BLaER1 (cell line): ENCODE data around the gene FLNA.

Experiments
- H3K27ac ChIP-seq: shearing (Covaris generic); formaldehyde crosslinking; 2 replicates; pipeline ENCODE4 v1.8.1; 2022
- H3K27me3 ChIP-seq: shearing (Covaris generic); formaldehyde crosslinking; 2 replicates; pipeline ENCODE4 v1.8.1; 2022
- H3K36me3 ChIP-seq: shearing (Covaris generic); formaldehyde crosslinking; 2 replicates; pipeline ENCODE4 v1.8.1; 2022
- H3K4me1 ChIP-seq: shearing (Covaris generic); formaldehyde crosslinking; 2 replicates; pipeline ENCODE4 v1.8.1; 2022
- H3K4me2 ChIP-seq: shearing (Covaris generic); formaldehyde crosslinking; 2 replicates; pipeline ENCODE4 v1.8.1; 2022
- H3K4me3 ChIP-seq: shearing (Covaris generic); formaldehyde crosslinking; 2 replicates; pipeline ENCODE4 v1.8.1; 2022
- H3K9ac ChIP-seq: shearing (Covaris generic); formaldehyde crosslinking; 2 replicates; pipeline ENCODE4 v1.8.1; 2022
- H3K9me3 ChIP-seq: shearing (Covaris generic); formaldehyde crosslinking; 2 replicates; pipeline ENCODE4 v1.8.1; 2022
- H4K20me1 ChIP-seq: shearing (Covaris generic); formaldehyde crosslinking; 2 replicates; pipeline ENCODE4 v1.8.1; 2022
- Cebpa-rat ChIP-seq: shearing (Covaris generic); IDR thresholded peaks from 2 replicates; pipeline ENCODE4 v1.8.1; 2022

FLNA gene

GRCh38 chrX:154374313-154375155, at the start of gene FLNA:
Gene FLNA, minus strand, starts transcription at chrX:154374634. Its CDS starts 3,389 bp downstream, at chrX:154371245.
- H3K36me3 ChIP-seq, result no peaks in the 10 kb centered on the region
- peak within 1 kb of the TSS; percentile 85 for H3K4me2 ChIP-seq
- H3K4me3 ChIP-seq, result peak within 1 kb of the TSS; percentile 63
- H3K27ac ChIP-seq, result no peak within 1 kb of the TSS
- no peak within 1 kb of the TSS for H3K9ac ChIP-seq
- peaks cover 38% of the 10 kb centered on the region for H3K27me3 ChIP-seq
- H3K9me3 ChIP-seq, result peaks cover 63% of the 10 kb centered on the region
- peaks cover 39% of the 10 kb centered on the region for H3K4me1 ChIP-seq
- H4K20me1 ChIP-seq, result peaks cover 6% of the 10 kb centered on the region; the same call in 1 of the 2 replicates
- TF ChIP-seq Cebpa-rat, result no peak

DNA sequence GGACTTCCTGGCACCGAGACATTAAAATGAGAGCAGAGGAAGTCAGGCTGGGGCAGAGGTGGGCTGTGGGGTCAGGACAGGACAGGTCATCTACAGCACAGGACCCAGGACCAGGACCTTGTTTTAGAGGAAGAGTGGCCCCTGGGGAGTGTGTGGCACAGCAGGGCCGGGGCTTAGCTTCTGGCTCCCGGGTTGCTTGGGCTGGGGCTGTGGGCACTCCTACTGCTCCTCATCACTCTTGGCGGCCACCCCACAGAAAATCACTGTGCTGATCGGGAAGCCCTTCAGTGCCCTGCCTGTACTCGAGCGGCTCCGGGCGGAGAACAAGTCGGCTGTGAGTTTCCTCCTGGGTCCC, 45.9 kb upstream of the FLNA start:
- Histone ChIP-seq H3K9me3 (no peaks in the 10 kb centered on the region), H3K4me3 (no peak overlapping the region), H4K20me1 (peaks cover 16% of the 10 kb centered on the region; the same call in 1 of the 2 replicates), H3K36me3 (peaks cover 10% of the 10 kb centered on the region; the same call in 1 of the 2 replicates), H3K4me1 (no peaks in the 10 kb centered on the region), H3K9ac (no peak overlapping the region), H3K27ac (no peak overlapping the region), H3K4me2 (no peak overlapping the region), H3K27me3 (peaks cover 53% of the 10 kb centered on the region)
- no peak for TF ChIP-seq Cebpa-rat

- no peak overlapping the region for H3K4me3 ChIP-seq
- TF ChIP-seq Cebpa-rat, result no peak
- no peak overlapping the region for H3K9ac ChIP-seq
- peaks cover 16% of the 10 kb centered on the region; the same call in 1 of the 2 replicates for H4K20me1 ChIP-seq
- no peak overlapping the region for H3K4me2 ChIP-seq
- no peak overlapping the region for H3K27ac ChIP-seq
- H3K9me3 ChIP-seq, result no peaks in the 10 kb centered on the region
- peaks cover 14% of the 10 kb centered on the region; the same call in 1 of the 2 replicates for H3K36me3 ChIP-seq
- peaks cover 53% of the 10 kb centered on the region for H3K27me3 ChIP-seq
- H3K4me1 ChIP-seq, result no peaks in the 10 kb centered on the region
Observed at GRCh38 chrX:154419688-154420401, 45.4 kb upstream of the FLNA start.

GRCh38 chrX:154419189-154419588, 44.8 kb upstream of the FLNA start:
- peaks cover 16% of the 10 kb centered on the region; the same call in 1 of the 2 replicates for H4K20me1 ChIP-seq
- H3K9me3 ChIP-seq, result no peaks in the 10 kb centered on the region
- H3K9ac ChIP-seq, result no peak overlapping the region
- no peak overlapping the region for H3K4me2 ChIP-seq
- no peak for TF ChIP-seq Cebpa-rat
- no peak overlapping the region for H3K4me3 ChIP-seq
- H3K27ac ChIP-seq, result no peak overlapping the region
- peaks cover 53% of the 10 kb centered on the region for H3K27me3 ChIP-seq
- peaks cover 14% of the 10 kb centered on the region; the same call in 1 of the 2 replicates for H3K36me3 ChIP-seq
- H3K4me1 ChIP-seq, result no peaks in the 10 kb centered on the region

GRCh38 chrX:154417157-154417556, 42.7 kb upstream of the FLNA start:
- H3K36me3 ChIP-seq, result peaks cover 22% of the 10 kb centered on the region; the same call in 1 of the 2 replicates
- peaks cover 16% of the 10 kb centered on the region; the same call in 1 of the 2 replicates for H4K20me1 ChIP-seq
- H3K4me1 ChIP-seq, result peaks cover 7% of the 10 kb centered on the region
- no peak for TF ChIP-seq Cebpa-rat
- H3K9ac ChIP-seq, result no peak overlapping the region
- H3K4me3 ChIP-seq, result no peak overlapping the region
- no peaks in the 10 kb centered on the region; the same call in 1 of the 2 replicates for H3K9me3 ChIP-seq
- H3K27ac ChIP-seq, result no peak overlapping the region
- no peak overlapping the region for H3K4me2 ChIP-seq
- H3K27me3 ChIP-seq, result peaks cover 53% of the 10 kb centered on the region

DNA sequence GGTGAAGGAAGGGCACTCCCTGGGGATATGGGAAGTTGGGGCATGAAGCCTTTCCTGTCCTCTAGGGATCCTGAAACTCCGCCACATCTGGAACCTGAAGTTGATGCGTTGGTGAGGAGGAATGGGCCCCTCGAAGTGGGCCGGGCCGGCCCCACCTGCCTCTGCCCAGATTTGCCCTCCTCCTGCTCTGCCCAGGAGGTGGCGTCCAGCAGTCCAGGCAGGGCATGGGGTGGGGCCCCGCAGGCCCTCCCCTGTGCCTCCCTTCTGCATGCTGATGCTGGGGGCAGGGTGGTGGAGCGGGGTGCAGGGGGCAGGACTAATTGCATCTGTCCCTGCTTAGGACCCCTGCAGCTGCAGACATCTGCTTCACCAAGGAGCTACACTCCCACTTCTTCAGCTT, 38.7 kb upstream of the FLNA start:
- Histone ChIP-seq H3K36me3 (peaks cover 12% of the 10 kb centered on the region; the same call in 1 of the 2 replicates), H3K4me2 (0 out of 2 replicates have a peak overlapping the region, but pooled peaks have one; percentile 84), H3K9ac (no peak overlapping the region), H3K27me3 (peaks cover 16% of the 10 kb centered on the region), H4K20me1 (no peaks in the 10 kb centered on the region), H3K9me3 (peaks cover 11% of the 10 kb centered on the region), H3K4me1 (peaks cover 28% of the 10 kb centered on the region), H3K27ac (no peak overlapping the region), H3K4me3 (no peak overlapping the region)
- TF ChIP-seq Cebpa-rat, result no peak

DNA sequence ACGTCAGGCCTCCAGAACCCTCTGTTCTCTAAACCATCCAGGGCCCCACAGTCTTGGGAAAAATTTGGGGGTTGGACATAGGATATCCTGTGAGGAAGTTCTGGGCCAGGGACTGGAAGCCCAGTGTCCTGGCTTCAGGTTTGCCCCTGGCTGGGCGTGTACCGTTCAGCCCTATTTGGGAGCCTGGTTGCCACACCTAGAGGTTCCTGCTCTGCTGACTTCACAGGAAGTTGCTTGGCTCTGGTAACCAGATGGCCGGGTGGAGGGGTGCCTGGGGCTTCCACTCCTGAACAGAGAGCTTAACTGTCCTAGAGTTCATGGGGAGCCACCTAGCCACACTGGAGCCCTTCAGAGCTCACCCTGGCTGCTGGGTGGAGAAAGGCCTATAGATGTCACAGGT, 38.0 kb upstream of the FLNA start:
- peaks cover 12% of the 10 kb centered on the region; the same call in 1 of the 2 replicates for H3K36me3 ChIP-seq
- peaks cover 11% of the 10 kb centered on the region for H3K9me3 ChIP-seq
- H4K20me1 ChIP-seq, result no peaks in the 10 kb centered on the region
- peak overlapping the region; percentile 87 for H3K27ac ChIP-seq
- peak overlapping the region; percentile 85 for H3K9ac ChIP-seq
- TF ChIP-seq Cebpa-rat, result no peak
- peaks cover 28% of the 10 kb centered on the region for H3K4me1 ChIP-seq
- H3K27me3 ChIP-seq, result peaks cover 9% of the 10 kb centered on the region
- peak overlapping the region; percentile 86 for H3K4me3 ChIP-seq
- H3K4me2 ChIP-seq, result peak overlapping the region; percentile 84

DNA sequence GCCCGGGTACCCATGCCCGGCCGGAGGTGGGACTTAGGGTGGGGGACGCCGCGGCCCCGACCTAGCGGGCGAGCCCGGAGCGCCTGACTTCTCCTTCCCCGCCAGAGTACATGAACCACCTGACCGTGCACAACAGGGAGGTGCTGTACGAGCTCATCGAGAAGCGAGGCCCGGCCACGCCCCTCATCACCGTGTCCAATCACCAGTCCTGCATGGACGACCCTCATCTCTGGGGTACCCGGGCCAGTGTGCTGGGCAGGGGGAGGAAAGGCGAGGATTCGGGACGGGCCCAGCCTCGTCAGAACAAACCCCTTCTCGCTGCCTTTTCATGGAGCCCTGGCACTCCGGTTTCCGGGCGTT, 37.5 kb upstream of the FLNA start:
- H3K9me3 ChIP-seq, result peaks cover 11% of the 10 kb centered on the region
- peaks cover 28% of the 10 kb centered on the region for H3K4me1 ChIP-seq
- peak overlapping the region; percentile 85 for H3K9ac ChIP-seq
- peaks cover 12% of the 10 kb centered on the region; the same call in 1 of the 2 replicates for H3K36me3 ChIP-seq
- no peak for TF ChIP-seq Cebpa-rat
- H3K27me3 ChIP-seq, result peaks cover 4% of the 10 kb centered on the region
- H4K20me1 ChIP-seq, result no peaks in the 10 kb centered on the region
- H3K4me2 ChIP-seq, result peak overlapping the region; percentile 84
- peak overlapping the region; percentile 87 for H3K27ac ChIP-seq
- peak overlapping the region; percentile 86 for H3K4me3 ChIP-seq

DNA sequence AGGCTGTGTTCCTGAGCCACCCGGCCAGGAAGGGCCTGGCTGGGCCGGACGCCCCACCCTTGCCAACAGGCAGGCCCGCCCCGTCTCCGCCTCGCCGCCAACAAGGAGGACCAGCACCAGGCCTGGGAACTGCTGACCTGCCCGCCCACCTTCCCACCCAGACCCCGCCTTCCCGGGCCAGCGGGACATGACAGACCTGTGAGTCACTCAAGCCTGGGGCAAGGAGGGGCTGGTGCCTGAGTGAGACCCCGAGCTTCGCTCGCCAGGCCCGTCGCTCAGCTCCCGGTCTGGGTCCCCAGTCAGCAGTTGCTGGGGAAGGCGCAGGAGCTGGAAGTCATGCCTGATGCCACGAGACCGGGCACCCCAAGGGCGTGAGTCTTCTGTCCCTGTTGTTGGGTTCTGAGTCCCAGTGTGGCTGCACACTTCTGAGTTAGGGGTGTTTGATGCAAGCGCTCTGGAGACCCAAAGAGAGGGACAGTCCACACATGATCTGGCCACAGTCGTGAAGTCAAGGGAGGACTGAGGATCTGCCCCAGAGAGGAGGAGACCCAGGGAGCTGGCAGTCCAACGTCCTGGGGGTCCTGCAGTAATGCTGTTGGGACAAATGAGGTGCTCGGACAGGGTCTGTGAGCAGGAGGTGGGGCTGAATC, 34.9 kb upstream of the FLNA start, which contains the start of gene DNASE1L1:
DNASE1L1 (minus strand) TSS at position 33 of the 650 bp plus-strand sequence. CDS start 3,686 bp downstream, outside the sequence.
- Histone ChIP-seq H3K4me1 (peaks cover 37% of the 10 kb centered on the region), H3K36me3 (peaks cover 9% of the 10 kb centered on the region; the same call in 1 of the 2 replicates), H3K27ac (peak within 1 kb of the TSS; percentile 67), H4K20me1 (no peaks in the 10 kb centered on the region), H3K27me3 (0 out of 2 replicates have a peak, but pooled peaks cover 5% of the 10 kb centered on the region), H3K9ac (peak within 1 kb of the TSS; percentile 75), H3K4me3 (peak within 1 kb of the TSS; percentile 65), H3K9me3 (peaks cover 11% of the 10 kb centered on the region), H3K4me2 (peak within 1 kb of the TSS; percentile 84)
- no peak for TF ChIP-seq Cebpa-rat
